Measurements from ENCODE around the gene PLEKHA8.
A peak's percentile ranks its signal among the peaks of the same experiment; 100 is the strongest.

PLEKHA8 gene, protein sequence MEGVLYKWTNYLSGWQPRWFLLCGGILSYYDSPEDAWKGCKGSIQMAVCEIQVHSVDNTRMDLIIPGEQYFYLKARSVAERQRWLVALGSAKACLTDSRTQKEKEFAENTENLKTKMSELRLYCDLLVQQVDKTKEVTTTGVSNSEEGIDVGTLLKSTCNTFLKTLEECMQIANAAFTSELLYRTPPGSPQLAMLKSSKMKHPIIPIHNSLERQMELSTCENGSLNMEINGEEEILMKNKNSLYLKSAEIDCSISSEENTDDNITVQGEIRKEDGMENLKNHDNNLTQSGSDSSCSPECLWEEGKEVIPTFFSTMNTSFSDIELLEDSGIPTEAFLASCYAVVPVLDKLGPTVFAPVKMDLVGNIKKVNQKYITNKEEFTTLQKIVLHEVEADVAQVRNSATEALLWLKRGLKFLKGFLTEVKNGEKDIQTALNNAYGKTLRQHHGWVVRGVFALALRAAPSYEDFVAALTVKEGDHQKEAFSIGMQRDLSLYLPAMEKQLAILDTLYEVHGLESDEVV

DNA sequence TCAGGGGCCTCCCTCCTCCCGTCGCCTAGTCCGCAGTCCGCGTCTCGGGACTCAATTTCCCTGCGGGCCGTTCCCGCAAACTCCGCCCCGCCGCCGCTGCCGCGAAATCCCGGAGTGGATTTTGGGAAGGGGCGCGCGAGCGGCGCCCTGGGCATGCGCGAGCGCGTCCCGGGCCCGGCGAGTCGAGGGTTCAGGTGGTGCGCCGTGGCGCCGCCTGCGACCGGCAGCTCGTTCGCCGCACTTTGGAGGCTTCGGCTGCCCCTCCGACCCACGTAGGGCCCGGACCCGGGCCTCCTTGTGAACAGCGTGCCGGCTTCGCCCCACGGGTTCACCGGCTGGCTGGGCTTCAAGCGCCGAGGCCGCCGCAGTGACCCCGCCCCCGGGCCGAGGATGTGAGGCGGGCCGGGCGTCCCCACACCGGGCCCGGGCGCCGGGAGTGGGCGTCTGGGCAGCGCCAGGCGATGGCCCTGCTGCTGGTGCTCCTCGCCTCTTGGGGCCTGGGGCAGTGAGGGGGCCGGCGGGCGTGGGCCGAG is at the start of gene PLEKHA8:
Gene PLEKHA8, plus strand, starts transcription at position 197 of the 533 bp plus-strand sequence. CDS start 351 bp downstream, outside the sequence.
- intact Hi-C loops (cut with DNase I) = loop anchor here (5.0 to 10.0 kb wide), 2 partner anchors 41 to 107 kb away; partner anchors contain the start of genes MTURN and SCRN1
- DNase-seq = peak; percentile 77 to 96 (median 90)

DNA sequence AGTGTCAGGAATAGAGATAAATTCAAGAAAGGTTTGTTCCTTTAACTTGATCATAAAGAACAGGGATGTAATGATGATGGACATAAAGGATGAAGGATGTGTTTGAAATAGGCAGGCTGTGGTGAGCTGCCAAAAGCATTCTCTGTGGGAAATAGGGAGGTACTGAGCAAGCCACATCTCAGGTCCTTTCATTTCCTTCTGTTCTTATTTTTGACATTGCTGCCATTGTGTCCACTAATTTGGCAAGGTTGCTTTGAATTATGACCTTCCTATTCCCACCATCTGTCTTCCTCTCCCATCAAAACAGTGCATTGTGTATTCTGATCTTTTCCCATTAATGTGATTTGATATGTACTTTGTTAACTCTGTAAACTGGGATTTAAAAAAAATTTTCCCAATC is 48.1 kb upstream of the PLEKHA8 start:
- intact Hi-C loops (cut with DNase I) = no loop called here
- no peak for DNase-seq

DNA sequence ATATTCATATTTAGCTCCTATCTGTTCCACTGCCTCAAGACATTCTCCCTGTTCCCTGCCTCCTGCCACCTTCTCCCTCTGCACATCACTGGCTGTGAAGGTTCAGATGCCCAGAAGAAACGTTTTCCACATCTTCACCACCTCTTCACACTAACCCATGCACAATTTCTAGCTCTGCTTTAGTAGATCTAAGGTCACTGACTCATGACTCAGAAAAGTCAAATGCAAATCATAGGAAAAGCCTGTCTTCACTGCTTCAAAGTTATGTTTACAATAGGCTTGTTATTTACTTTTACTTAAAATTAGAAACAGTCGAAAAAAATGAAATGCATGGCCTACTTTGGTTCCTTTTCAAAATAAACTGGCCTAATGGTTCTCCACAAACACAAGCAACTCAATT is 41.1 kb upstream of the PLEKHA8 start:
- no peak for DNase-seq
- intact Hi-C loops (cut with DNase I) = loop anchor here (5.0 kb wide), 1 partner anchor 40 kb away; the partner anchor contains the start of genes FKBP14 and PLEKHA8

DNA sequence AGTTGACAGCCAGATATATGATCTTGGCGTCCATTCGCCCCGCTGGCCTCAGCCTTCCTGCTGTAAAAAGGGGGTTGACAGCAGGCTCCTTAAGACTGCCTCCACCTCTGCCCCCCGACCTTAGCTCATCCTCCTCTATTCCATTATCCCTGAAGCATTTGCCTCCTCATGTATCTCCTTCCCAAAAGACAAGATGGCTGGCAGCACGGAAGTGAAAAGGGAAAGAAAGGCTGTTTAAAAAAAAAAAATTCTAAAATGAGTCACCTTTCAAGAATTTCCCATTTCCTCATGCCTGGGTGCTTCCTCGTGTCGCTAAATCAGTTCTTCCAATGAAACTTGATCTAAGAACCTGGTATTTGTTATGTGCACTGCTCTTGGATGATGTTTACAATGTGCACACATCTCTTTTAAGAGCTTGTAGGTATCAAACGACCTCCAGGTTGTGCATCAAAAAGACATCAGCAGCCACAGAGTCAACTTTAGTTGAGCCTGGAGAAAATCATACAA is 40.3 kb upstream of the PLEKHA8 start:
- intact Hi-C loops (cut with DNase I) = loop anchor here (5.0 kb wide), 1 partner anchor 39 kb away; the partner anchor contains the start of genes FKBP14 and PLEKHA8
- DNase-seq = no peak

DNA sequence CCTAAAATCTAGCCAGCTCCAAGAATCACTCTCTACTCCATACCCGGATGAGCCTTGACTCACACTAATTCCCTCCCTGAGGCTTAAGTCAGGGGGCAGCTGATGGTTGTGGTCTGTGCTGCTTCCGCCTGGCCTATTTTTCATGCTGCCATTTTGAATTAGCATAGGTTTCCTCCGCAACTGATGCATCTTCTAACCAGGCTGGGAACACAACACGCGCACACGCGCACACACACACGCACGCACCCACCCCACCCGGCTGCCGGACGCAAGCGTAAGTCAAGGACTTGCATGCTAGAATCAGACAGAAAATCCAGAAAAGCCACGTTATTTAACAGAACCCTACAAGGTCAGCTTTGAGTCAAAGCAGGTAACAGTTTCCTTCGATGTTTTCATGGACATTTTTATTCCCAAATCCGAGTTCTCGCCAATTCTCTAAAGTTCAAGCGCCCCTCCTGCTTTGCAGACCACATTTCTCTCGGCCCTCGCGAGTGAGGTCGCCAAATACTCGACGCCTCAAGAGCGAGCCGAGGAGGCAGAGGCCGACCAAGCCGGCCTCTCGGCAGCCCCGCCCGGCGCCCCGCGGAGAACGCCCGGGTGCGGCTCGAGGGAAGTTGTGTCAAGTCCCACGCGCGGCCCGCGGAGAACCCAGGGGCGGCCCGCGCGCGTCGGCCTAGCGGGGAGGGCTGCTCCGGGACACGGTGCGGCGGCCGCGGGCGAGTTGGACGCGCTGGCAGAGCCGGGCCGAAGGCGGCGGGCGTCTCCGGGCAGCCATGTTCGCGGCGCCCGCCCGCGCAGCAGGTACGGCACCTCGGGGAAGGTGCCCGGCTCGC is 39.6 kb upstream of the PLEKHA8 start:
- intact Hi-C loops (cut with DNase I) = loop anchor here (5.0 kb wide), 1 partner anchor 39 kb away; the partner anchor contains the start of genes FKBP14 and PLEKHA8
- peak in 40 of 42 donors; percentile 44 to 78 (median 63) for DNase-seq

DNA sequence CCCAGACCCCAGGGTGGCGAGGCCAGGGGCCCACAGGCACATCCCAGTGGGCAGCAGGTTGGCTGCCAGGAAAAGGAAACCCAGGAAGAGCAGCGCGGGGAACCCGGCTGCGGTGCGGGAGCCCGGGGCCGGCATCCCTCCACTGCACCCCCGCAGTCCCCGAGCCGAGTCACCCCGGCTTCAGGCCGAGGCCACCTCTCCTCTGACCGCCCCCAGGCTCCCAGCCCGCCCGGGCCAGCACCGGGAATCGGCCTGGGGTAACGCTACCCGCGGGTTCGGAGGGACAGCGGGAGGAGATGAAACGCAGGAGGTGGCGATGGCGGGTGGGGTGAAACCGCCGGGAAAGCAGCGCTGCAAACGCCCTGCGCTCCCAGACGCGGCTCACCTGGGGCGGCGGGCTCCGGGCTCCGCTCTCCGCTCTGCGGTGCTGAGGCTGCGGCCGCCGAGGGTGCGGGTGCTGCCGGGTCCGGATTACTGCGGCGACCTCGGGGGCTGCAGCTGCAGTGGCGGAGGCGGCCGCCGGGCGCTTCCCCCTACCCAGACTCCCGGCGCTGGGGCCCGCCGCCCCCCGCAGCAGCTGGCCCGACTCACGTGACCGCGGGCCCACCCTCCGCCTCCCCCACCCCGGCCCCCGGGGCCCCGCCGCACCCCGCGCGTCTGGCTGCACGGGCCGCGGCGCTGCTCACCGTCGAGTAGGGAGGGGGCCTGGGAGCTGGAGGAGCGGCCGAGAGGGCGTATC is 38.8 kb upstream of the PLEKHA8 start, which contains the start of gene SCRN1:
Gene SCRN1, minus strand, starts transcription at position 545 of the 739 bp plus-strand sequence. CDS start 20,734 bp downstream, outside the sequence.
- intact Hi-C loops (cut with DNase I) = loop anchor here (5.0 kb wide), 1 partner anchor 38 kb away; the partner anchor contains the start of genes FKBP14 and PLEKHA8
- DNase-seq = peak in 40 of 42 donors; percentile 46 to 85 (median 72)

DNA sequence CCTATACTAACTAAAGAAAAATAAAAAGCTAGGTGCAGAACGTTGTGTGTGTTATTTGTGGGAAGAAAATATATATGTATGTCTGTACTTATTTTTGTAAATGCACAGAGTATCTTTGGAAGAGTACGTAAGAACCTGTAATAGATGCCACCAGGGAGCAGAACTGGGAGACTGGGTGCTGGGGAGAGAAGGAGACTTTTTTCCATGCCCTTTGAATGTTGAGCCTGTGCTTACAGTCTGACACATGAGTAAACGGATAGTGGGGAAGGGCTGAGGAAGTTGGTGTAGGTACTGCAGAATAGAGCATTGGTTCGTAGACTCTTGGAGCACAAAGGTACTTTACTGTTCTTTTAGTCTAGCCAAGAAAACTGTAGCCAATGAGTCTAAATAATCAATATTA is 37.3 kb upstream of the PLEKHA8 start:
- no peak for DNase-seq
- intact Hi-C loops (cut with DNase I) = no loop called here

DNA sequence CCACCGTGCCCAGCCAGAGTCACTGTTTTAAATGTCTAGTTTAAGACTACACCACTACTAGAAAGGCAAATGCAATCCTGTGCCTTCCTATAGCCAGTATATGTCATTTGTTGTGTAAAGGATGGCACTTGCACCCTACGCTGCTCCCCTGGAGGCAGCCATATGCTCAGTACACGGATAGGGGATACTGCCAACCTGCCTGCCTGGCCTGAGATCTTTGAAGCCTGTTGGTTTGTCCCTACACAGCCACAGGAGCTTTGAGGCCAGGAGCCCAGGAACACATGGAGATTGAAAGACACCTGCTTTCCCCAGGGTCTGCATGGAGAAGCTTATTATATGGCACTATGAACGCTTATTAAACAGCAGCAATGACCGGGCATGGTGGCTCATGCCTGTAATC is 36.3 kb upstream of the PLEKHA8 start:
- no peak for DNase-seq
- intact Hi-C loops (cut with DNase I) = no loop called here

DNA sequence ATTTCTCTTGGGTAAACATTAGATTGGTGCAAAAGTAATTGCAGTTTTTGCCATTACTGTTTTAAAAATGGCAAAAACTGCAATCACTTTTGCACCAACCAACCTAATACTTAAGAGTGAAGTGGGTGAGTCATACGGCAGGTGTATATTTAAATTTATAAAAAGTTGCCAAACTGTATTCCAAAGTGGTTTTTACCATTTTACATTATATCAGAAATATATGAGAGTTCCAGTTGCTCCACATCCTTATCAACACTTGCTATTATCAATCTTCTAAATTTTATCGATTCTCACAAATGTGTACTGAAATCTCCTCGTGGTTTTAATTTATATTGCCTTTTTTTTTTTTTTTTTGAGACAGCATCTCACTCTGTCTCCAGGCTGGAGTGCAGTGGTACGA is 35.1 kb upstream of the PLEKHA8 start:
- no peak for DNase-seq
- intact Hi-C loops (cut with DNase I) = no loop called here

DNA sequence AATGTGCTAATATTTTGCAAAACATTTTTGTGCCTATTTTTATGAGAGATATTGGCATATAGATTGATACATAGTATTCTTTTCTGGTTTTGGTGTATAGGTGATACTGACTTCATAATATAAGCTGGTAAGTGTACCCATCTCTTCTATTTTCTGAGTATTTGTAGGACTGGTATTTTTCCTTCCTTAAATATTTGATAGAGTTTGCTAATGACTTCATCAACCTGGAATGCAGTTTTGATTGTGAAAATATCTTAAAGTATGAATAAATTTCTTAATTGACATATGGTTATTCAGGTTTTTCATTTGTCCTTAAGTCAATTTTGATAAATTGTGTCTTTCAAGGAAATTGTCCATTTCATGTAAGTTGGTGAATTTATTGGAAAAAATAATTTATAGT is 32.6 kb upstream of the PLEKHA8 start:
- DNase-seq = no peak
- intact Hi-C loops (cut with DNase I) = no loop called here

DNA sequence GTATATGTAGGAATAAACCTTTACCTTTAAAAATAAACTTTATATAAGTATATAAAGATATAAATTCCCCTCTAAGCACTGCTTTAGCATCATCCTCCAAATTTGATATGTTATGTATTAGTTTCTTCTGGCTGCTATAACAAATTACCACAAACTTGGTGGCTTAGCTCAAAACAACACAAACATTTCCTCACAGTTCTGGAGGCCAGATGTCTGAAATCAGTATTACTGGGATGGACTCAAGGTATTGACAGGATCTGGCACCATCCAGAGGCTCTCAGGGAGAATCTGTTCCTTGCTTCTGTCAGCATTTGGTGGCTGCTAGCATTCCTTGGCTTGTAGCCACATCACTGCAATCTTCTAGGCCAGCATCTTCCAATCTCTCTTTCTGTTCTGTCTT is 31.9 kb upstream of the PLEKHA8 start:
- intact Hi-C loops (cut with DNase I) = no loop called here
- no peak for DNase-seq

DNA sequence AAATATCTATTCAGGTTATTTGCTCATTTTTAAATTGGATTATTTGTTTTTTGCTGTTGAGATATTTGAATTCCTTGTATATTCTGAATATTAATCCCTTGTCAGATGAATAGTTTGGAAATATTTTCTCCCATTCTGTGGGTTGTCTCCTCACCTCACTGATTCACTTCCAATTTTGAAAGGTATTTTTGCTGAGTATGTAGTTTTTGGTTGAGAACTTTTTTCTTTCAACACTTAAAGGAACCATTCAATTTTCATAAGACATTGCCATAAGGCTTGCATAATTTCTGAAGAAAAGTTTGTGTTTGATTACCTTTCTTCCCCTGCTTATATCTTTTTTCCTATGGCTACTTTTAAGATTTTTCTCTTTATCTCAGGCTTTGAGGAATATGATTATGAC is 29.7 kb upstream of the PLEKHA8 start:
- DNase-seq = no peak
- intact Hi-C loops (cut with DNase I) = no loop called here

DNA sequence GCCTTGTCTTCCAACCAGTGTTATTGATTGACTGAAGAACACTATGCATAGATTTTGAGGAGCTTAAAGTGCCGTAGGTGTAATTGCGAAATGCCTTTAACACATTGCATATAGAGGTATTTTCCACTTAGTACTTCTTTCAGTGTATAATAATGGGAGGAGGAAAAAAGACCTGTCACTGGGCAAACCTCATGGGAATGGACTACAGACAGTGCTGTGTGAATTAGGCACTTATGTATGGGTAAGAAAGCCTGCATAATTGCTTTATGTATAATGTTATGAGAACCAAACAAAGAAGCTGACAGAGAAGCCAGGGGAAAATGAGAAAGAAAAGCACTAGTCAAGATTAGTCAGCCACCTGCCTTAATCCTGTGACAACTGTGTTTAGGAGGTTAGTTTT is 26.2 kb upstream of the PLEKHA8 start:
- intact Hi-C loops (cut with DNase I) = no loop called here
- DNase-seq = no peak

DNA sequence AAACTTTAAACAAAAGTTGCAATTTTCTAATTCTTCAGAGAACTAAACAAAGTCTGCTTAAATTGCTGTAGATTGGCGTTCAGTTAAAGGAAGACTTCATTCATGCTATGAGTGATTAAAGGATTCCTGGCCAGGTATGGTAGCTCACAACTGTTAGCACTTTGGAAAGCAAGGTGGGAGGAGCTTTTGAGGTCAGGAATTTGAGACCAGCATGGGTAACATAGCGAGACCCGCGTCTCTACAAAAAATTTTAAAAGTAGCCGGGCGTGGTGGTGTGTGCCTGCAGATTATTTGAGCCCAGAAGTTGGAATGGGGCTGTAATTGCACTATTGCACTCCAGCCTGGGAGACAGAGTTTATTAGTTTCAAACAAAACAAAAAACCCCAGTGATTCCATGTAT is 25.1 kb upstream of the PLEKHA8 start:
- DNase-seq = no peak
- intact Hi-C loops (cut with DNase I) = no loop called here

DNA sequence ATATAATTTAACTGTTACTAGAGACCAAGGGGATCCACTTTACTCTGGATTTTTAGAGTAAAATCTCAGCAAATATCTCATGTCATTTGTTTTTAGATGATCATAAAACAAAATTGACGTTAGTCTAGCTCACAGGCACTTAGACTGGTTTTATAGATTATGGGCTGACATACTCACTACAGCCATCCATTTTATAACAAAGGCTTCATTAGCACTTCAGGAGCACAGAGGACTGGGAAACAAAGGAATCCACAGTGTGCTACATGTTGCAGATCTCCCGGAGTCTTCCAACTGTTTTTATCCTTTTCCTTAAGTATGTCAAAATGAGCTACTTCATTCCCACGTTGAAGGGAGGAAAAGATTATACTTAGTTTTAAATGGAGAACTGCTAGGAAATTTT is 22.7 kb upstream of the PLEKHA8 start:
- intact Hi-C loops (cut with DNase I) = no loop called here
- DNase-seq = no peak

DNA sequence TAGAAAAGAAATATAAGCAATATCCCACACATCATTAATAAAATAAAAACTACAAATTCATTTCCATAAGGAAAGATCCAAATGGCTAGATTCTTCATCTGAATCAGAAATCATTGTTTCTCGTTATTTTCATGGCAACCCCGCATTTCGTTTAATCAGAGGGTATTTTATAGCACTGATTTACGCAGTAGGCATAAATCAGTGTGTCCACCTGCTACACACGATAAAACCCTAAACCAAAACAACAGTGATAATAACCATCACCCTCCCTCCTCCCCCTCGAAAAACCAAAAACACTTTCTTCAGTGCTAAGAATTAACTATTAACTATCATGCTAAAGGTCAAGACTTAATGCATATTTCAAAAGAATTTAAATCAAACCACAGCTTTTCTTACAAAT is 18.2 kb upstream of the PLEKHA8 start:
- DNase-seq = no peak
- intact Hi-C loops (cut with DNase I) = no loop called here

DNA sequence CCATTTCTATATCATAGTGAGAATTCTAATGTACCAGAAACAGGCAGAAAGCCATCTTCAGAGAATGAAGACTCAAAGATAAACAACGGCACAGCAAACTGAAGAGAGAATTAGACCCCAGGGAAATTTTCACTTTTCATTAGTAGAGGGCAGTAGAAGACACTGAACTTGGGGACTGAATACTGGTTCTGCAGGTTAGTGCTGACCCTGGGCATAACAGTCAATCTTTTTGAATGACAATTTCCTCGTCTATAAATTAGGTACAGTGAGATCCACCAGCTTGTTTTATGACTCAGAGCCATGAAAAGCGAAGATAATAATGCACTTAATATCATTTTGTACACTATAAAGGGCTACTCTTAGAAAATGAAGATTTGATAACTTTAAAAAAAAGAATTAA is 15.5 kb upstream of the PLEKHA8 start:
- no peak for DNase-seq
- intact Hi-C loops (cut with DNase I) = no loop called here

DNA sequence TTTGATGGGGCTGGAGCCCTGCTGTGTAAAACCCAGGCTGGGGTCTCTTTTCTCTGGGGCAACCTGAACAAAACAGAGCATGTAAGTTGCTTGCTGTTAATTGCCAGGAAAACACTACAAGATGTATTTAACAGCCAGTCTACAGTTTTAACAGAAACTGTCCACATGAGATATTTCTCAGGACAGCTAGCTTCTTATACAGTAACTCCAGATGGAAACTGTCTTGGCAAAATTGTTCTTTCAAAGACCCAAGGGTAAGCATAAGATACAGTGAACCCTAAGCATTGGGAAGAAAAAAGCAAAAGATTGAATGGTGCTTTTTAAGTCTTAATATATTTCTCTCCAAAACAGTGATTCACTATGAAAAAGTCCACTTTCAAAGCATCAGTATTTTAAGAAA is 9.8 kb upstream of the PLEKHA8 start:
- intact Hi-C loops (cut with DNase I) = no loop called here

More for the DNA sequence above, 9.8 kb upstream of the PLEKHA8 start:
- no peak for DNase-seq
